Measurements from ENCODE around the gene SUSD3. TPM values are rescaled to one million over a fixed set of nuclear protein-coding genes. Genes with fewer than 3 reads are reported as not detected.

Gene SUSD3
- total and polyA plus RNA-seq, 10 of the 15 experiments (the other 5 are each of a cell fraction or from before 2014, with no cell fraction given): 2.5 to 92.0 (median 31.1) TPM

DNA sequence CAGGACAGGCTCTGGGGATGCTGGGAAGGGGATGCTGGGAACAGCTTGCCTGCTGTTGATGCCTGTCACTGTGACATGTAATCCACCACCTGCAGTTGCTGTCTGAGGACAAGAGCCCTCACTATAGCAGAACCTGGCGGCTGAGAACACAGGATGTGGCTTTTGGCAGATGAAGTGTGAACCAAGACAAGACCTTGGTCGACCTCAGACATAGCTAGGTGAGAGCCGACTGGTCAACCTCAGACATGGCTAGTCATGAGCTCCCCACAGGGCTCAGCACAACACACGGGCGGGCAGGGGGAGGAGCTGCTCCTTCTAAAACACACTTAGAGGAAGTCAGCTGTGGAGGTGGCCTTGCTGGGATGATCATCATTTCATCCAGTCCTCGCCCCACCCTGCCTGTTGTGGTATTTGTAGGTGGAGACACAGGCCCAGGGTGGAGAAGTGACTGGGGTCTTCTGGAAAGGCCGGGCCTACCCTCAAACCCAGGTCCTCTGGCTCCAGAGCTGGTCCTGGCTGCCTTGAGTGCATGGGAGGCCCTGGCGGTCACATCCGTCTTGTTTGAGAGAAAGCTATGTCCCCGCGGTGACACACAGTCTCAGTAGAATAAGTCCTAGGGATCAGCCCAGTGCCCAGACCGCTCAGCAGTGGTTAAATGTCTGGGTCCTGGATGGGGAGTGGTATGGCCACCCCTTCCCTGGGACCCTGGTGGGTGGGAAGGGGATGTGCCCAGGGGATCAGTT, 6.1 kb downstream of the SUSD3 start (continued):
- TF ChIP-seq, protein P1, sequence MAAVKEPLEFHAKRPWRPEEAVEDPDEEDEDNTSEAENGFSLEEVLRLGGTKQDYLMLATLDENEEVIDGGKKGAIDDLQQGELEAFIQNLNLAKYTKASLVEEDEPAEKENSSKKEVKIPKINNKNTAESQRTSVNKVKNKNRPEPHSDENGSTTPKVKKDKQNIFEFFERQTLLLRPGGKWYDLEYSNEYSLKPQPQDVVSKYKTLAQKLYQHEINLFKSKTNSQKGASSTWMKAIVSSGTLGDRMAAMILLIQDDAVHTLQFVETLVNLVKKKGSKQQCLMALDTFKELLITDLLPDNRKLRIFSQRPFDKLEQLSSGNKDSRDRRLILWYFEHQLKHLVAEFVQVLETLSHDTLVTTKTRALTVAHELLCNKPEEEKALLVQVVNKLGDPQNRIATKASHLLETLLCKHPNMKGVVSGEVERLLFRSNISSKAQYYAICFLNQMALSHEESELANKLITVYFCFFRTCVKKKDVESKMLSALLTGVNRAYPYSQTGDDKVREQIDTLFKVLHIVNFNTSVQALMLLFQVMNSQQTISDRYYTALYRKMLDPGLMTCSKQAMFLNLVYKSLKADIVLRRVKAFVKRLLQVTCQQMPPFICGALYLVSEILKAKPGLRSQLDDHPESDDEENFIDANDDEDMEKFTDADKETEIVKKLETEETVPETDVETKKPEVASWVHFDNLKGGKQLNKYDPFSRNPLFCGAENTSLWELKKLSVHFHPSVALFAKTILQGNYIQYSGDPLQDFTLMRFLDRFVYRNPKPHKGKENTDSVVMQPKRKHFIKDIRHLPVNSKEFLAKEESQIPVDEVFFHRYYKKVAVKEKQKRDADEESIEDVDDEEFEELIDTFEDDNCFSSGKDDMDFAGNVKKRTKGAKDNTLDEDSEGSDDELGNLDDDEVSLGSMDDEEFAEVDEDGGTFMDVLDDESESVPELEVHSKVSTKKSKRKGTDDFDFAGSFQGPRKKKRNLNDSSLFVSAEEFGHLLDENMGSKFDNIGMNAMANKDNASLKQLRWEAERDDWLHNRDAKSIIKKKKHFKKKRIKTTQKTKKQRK (IDR thresholded peaks at IDR 0.05; ENCODE audit: low read depth, low read length): no peak; the same call in 1 of the 2 replicates
- no peak for TF ChIP-seq FOS (IDR thresholded peaks at IDR 0.05; ENCODE audit: borderline replicate concordance, extremely low read depth, insufficient read length)
- no peak; the same call in 1 of the 2 replicates for TF ChIP-seq ZNF384 (IDR thresholded peaks at IDR 0.05; ENCODE audit: borderline replicate concordance, low read depth, low read length)
- TF ChIP-seq POLR2AphosphoS2 (IDR thresholded peaks at IDR 0.05; ENCODE audit: low read depth, low read length): peak; percentile 78; the same call in 1 of the 2 replicates
- TF ChIP-seq KLF5 (IDR thresholded peaks at IDR 0.05; ENCODE audit: partially characterized antibody): peak; percentile 81
- no peak for TF ChIP-seq EZH2 (IDR thresholded peaks at IDR 0.05; ENCODE audit: borderline replicate concordance, control insufficient read depth, low read depth, low read length)
- no peak for TF ChIP-seq ATF3 (IDR thresholded peaks at IDR 0.05; ENCODE audit: borderline replicate concordance, extremely low read depth, low read depth, low read length)
- no peak for TF ChIP-seq WRNIP1 (IDR thresholded peaks at IDR 0.05; ENCODE audit: borderline replicate concordance, low read depth, low read length)
- TF ChIP-seq, protein P2, sequence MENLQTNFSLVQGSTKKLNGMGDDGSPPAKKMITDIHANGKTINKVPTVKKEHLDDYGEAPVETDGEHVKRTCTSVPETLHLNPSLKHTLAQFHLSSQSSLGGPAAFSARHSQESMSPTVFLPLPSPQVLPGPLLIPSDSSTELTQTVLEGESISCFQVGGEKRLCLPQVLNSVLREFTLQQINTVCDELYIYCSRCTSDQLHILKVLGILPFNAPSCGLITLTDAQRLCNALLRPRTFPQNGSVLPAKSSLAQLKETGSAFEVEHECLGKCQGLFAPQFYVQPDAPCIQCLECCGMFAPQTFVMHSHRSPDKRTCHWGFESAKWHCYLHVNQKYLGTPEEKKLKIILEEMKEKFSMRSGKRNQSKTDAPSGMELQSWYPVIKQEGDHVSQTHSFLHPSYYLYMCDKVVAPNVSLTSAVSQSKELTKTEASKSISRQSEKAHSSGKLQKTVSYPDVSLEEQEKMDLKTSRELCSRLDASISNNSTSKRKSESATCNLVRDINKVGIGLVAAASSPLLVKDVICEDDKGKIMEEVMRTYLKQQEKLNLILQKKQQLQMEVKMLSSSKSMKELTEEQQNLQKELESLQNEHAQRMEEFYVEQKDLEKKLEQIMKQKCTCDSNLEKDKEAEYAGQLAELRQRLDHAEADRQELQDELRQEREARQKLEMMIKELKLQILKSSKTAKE (IDR thresholded peaks at IDR 0.05; ENCODE audit: low read depth, poor library complexity, severe bottlenecking): peak; percentile 96
- TF ChIP-seq, protein P3, sequence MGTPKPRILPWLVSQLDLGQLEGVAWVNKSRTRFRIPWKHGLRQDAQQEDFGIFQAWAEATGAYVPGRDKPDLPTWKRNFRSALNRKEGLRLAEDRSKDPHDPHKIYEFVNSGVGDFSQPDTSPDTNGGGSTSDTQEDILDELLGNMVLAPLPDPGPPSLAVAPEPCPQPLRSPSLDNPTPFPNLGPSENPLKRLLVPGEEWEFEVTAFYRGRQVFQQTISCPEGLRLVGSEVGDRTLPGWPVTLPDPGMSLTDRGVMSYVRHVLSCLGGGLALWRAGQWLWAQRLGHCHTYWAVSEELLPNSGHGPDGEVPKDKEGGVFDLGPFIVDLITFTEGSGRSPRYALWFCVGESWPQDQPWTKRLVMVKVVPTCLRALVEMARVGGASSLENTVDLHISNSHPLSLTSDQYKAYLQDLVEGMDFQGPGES (IDR thresholded peaks at IDR 0.05): no peak
- no peak for TF ChIP-seq SUZ12 (IDR thresholded peaks at IDR 0.05; ENCODE audit: unreplicated experiment)
- no peak for TF ChIP-seq RFX5 (IDR thresholded peaks at IDR 0.05; ENCODE audit: low read depth, low read length)
- TF ChIP-seq PAX8 (IDR thresholded peaks at IDR 0.05): no peak
- TF ChIP-seq NR2C1 (IDR thresholded peaks at IDR 0.05): peak; percentile 84
- no peak for TF ChIP-seq RUNX3 (IDR thresholded peaks at IDR 0.05; ENCODE audit: low read length)
- no peak for TF ChIP-seq YBX1 (IDR thresholded peaks at IDR 0.05)
- TF ChIP-seq MTA2 (IDR thresholded peaks at IDR 0.05; ENCODE audit: low read depth): peak; percentile 89
- TF ChIP-seq EP300 (IDR thresholded peaks at IDR 0.05; ENCODE audit: borderline replicate concordance in 1 of 2, control insufficient read depth in 1 of 2, low read depth in 2 of 2, low read length in 2 of 2): peak; percentile 87 to 88
- TF ChIP-seq, protein P4, sequence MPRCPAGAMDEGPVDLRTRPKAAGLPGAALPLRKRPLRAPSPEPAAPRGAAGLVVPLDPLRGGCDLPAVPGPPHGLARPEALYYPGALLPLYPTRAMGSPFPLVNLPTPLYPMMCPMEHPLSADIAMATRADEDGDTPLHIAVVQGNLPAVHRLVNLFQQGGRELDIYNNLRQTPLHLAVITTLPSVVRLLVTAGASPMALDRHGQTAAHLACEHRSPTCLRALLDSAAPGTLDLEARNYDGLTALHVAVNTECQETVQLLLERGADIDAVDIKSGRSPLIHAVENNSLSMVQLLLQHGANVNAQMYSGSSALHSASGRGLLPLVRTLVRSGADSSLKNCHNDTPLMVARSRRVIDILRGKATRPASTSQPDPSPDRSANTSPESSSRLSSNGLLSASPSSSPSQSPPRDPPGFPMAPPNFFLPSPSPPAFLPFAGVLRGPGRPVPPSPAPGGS (IDR thresholded peaks at IDR 0.05; ENCODE audit: borderline replicate concordance, insufficient read depth, low read depth, low read length, poor library complexity, severe bottlenecking): peak; percentile 24
- peak; percentile 88; the same call in 1 of the 2 replicates for TF ChIP-seq RCOR1 (conservative IDR thresholded peaks at IDR 0.05; ENCODE audit: low read depth, low read length)
- TF ChIP-seq DPF2 (IDR thresholded peaks at IDR 0.05): peak; percentile 97
